Kasumi-1 (cell line): ENCODE results near the gene LIX1L.
A peak's percentile ranks its signal among the peaks of the same experiment; 100 is the strongest.
"Not testable (repeated sequence)": the region's sequence is repeated elsewhere in the genome, so short reads cannot be mapped to it uniquely, and the experiment has no call there.

Experiments
- DNase-seq, 2 experiments: peaks; one replicate each; lab custom pipeline; 2025; lab: John Stamatoyannopoulos, UW

LIX1L gene

DNA sequence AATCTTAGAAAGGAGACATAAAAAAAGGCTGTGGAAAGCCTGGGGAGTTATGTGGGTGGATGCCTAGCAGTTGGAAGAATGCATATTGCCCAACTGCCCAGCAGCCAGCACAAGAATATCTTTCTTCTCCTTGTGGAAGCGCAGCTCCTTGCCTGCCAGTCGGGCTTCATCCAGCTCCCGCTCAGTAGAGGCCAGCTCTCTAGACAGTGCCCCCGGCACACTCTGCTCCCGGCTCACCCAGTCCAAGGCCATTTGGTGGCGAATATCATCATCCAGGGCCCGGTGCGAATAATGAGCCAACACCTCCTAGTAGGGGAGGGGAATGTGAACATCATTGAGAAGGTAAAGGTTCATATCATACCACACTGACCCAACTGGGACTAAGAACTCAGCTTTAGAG lies 21.6 kb downstream of the LIX1L start:
- no peak for DNase-seq

DNA sequence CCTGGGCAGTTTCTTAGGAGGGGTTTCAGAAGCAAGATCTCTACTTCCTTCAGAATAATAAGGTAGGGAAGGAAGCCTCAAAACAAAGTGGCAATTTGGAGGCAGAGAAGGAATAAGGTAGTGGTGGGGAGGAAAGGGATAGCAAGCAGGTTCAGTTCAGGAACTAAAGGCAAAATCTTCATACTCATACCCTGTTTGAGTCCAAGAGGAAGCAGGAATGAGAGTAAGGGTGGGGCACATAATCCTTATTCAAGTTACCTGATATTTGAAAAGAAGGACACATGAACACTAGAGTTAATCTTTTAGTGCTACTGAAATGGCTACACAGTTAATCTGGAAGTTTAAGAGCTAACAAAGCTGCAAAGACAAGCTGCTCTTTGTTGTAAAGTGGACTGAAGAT lies 22.1 kb downstream of the LIX1L start:
- no peak for DNase-seq

DNA sequence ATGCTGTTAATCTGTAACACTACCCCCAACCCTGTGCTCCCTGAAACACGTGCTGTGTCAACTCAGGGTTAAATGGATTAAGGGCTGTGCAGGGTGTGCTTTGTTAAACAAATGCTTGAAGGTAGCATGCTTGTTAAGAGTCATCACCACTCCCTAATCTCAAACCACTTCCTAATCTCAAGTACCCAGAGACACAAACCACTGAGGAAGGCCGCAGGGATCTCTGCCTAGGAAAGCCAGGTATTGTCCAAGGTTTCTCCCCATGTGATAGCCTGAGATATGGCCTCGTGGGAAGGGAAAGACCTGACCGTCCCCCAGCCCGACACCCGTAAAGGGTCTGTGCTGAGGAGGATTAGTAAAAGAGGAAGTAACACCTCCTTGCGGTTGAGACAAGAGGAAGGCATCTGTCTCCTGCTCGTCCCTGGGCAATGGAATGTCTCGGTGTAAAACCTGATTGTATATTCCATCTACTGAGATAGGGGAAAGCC lies 25.3 kb downstream of the LIX1L start:
- peak; percentile 64 to 66 for DNase-seq

DNA sequence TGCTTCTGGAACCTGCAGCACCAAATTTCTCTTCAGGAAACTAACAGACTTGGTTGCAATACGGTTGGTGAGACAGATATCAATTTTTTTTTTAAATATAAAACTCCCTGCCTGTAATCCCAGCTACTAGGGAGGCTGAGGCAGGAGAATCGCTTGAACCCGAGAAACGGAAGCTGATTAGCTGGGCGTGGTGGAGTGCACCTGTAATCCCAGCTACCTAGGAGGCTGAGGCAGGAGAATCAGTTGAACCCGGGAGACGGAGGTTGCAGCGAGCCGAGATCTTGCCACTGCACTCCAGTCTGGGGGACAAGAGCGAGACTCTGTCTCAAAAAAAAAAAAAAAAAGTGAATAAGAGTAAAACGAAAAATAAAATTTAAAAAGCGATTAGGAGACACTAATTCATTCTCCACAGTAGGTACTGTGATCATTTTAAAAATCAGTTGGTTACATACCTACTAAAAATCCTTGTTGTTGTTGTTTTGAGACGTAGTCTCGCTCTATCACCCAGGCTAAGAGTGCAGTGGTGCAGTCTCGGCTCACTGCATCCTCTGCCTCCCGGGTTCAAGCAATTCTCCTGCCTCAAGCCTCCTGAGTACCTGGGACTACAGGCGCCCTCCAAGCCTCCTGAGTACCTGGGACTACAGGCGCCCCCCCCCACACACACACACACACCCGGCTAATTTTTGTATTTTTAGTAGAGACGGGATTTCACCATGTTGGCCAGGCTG lies 29.7 kb downstream of the LIX1L start:
- no peak for DNase-seq

DNA sequence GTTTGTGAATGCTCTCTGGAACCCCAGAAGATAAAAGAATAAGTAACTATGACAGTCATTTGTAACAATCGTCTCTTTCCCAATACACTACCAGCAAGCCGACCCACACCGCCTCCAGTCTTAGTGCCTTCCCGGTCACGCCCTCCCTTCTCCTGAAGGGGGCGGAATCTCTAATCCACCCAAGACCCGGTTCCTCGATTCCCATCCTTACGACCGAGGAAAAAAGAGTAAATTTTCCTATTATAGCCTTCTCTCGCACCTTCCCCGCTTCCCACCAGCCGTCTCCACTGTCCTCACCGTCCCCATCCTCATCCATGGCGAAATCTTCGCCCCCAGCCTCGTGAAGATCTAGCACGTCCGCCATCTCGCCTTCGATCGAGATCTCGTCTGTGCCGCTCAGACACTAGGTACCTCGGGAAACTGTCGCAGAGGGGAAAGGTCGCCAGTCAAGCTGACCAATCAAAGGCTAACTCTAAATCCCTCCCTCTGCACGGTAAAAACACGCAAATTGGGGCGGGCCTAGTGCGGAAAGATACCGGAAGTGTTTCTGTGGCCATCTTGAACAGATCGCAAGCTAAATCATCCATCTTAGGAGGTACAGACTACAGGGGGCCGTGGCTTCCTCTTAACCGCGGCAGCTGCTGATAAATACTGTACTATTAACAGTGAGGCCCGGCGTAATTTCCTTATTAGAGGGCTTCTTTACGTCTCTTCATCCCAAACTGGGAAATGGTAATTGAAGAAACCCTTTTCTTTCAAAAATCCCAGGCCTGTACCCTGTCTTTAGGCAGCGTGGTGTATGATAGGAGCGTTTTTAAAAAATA lies 30.5 kb downstream of the LIX1L start, which contains the start of gene RBM8A:
RBM8A (minus strand) TSS at position 422 of the 824 bp plus-strand sequence; CDS start at position 364, 58 bp downstream.
- DNase-seq = peak; percentile 99

DNA sequence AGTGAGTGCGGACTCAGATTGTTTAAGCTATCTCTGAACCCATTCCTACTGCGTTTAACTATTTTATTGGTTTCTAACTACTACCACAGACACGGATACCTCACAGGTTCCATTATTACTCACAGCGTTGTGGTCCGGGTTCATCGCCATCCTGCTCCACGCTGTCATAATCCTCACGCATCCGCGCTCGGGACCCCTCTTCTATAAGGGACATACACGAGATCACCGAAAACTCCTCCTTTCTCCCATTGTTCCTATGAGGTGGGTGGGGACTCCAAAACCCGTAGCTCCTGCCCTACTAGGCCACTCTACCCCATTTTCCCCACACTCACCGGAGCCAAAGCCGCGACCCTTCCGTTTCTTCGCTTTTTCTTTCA lies 31.1 kb downstream of the LIX1L start:
- no peak for DNase-seq

DNA sequence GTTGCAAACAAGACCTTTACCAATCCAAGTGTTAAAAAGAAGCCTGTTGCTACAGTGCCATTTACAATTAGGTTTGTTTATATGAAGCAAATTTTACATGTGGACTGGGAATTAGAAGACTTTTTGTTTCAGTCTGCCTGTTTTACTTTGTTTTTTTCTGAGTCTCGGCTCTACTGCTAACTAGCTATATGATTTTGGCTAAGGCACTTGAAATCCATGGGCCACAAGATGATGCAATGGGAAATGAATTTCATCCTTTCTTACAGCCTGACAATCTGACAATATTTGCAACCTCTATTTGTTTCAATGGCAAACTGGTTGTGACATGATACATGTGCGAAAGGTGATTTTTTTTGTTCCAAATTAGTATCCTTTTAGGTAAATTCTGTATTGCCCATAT lies 35.6 kb downstream of the LIX1L start:
- DNase-seq = no peak

DNA sequence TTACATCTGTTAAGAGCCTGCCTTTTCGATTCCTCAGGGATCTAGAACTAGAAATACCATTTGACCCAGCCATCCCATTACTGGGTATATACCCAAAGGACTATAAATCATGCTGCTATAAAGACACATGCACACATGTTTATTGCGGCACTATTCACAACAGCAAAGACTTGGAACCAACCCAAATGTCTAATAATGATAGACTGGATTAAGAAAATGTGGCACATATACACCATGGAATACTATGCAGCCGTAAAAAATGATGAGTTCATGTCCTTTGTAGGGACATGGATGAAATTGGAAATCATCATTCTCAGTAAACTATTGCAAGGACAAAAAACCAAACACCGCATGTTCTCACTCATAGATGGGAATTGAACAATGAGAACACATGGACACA lies 37.5 kb downstream of the LIX1L start:
- DNase-seq = not testable (repeated sequence)

DNA sequence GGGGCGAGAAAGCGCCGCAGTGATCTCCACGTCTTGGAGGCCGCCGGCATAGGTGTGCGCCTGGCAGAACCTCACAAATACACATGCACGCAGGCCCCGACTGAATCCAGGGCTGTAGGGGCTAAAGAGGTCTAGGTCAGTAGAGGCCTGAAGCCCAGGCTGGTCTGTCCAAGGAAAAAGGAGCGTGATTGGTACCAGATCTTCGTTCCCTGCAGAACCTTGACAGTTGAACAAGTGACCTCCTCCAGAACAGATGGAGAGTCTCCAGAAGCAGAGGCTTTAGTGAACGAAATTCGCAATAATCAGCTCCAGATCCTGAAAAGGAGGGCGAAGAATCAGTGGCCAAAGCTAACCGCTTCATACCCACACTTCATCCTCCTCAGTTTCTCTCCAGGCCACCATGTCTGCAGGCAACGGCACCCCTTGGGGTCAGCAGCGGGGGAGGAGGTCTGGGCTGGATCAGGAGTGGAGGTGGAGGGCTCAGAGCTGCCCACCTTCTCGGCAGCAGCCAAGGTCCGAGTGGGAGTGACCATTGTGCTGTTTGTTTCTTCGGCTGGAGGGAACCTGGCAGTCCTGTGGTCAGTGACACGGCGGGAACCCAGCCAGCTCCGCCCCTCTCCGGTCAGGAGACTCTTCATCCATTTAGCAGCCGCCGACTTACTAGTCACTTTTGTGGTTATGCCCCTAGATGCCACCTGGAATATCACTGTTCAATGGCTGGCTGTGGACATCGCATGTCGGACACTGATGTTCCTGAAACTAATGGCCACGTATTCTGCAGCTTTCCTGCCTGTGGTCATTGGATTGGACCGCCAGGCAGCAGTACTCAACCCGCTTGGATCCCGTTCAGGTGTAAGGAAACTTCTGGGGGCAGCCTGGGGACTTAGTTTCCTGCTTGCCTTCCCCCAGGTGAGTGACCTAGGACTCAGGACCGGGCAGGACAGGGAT lies 38.6 kb downstream of the LIX1L start:
- DNase-seq = no peak

DNA sequence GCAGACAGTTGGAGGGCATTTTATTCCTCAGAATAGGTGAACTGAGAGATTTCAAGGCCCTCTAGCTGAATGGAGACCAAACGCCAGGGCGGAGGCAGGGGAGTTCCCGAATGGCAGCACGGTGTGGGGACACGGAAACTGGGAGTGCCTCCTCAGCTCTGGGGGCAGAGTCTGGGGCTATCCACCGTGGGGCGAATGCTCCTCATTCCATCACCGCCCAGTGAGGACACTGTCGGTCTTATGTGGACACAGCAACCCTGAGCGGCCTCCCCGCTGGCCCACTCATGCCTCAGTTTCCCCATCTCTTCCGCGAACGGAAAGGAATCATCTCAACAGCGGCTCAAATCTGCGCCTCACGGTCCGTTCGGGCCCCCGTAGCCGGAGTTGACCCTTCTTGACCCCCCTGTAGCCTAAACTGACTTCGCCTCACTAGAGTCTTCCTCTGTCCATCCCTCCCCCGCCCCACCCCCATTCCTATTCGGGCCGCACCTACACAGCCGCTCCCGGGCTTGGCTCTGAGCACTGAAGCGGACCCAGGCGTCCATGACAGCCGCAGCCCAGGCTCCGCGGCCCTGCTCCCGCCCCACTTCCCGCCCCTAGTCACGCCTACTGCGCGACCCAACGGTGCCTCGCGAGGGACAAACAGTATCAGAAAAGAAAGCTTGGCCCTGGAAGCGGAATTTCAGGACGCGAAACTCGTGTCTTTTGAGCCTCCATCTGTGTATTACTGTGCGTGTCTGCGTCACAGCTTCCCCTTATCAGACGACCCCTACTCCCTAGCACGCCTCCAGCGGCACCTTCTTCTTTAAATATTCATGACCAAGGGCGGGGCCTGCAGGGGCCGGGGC lies 39.4 kb downstream of the LIX1L start, which contains the start of gene PEX11B:
PEX11B (minus strand) TSS at position 574 of the 848 bp plus-strand sequence; CDS start at position 545, 29 bp downstream.
- peak; percentile 89 to 91 for DNase-seq

DNA sequence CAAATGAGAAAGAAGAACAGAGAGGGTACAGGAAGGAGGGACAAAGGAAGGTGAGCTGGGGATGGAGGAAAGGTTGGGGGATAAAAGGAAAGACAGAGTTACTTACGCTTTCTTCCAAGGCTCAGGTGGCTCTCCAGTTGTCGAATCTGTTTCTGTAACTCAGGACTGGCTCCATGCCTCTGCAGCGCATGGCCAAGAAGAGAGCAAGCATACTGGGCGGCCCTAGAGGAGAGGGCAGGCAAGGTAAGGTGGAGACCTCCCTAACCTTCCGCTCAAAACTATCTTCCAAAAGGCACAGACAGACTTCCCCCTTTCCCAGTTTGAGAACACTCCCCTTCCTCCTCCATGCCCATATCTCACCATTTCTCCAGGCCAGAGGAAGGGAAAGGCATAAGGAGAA lies 40.2 kb downstream of the LIX1L start:
- no peak for DNase-seq

DNA sequence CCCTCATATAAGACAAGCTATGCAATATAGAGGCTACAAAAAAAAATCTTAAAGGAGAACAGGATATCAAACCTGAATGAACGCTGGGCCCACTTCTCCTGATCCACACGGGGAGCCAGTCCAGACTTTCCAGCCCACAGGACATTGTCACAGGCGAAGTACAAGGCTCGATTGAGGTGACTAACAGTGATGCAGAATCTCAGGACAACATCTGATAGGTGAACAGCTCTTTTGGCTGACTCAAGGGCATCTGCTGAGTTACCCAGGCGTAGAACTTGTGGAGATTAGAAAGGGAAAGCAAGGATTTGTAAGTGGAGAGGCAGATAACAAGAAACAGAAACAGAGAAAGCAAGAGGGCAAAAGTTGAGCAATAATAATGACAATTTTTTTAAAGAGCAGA lies 41.1 kb downstream of the LIX1L start:
- no peak for DNase-seq

DNA sequence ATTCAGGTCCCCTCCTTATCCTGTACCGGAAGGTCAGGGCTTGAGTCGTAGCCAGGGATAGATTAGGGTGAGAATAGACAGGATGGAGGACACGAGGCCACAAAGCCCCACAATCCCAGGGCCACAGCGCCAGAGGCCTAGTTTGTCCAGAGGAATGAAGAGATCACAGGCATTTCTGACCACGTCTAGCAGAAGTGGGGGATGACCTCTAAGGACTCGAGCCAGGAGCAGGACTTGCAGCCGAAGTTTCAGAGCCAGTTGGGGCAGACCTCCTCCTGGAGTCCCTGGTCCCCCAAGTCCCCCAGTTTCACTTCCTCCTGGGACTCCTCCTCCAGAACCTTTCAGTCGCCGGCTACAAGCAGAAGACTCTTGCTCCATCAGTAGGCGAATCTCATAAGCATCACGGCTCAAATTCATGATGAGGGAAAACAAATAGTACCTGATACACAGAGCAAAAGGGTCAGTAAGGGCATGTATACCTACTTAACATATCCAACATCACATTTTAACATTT lies 45.6 kb downstream of the LIX1L start:
- DNase-seq = no peak

DNA sequence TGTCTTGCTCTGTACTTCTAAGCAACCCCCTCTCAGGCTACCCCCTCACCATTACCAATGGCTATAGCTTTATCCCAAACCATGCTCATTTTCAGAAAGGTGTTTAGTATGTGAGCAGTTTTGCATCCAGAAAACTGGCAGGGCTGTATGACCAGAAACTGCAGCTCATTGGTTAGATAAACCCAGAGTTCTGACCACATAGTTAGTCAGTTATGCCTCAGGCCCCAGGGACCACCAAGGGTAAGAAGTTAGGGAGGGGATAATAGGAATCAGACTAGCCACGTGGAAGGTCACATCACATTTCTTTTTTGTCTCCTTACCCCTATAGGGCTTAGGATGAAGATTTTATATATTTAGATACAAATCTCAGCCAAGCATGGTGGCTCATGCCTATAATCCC lies 49.2 kb downstream of the LIX1L start:
- DNase-seq = no peak

DNA sequence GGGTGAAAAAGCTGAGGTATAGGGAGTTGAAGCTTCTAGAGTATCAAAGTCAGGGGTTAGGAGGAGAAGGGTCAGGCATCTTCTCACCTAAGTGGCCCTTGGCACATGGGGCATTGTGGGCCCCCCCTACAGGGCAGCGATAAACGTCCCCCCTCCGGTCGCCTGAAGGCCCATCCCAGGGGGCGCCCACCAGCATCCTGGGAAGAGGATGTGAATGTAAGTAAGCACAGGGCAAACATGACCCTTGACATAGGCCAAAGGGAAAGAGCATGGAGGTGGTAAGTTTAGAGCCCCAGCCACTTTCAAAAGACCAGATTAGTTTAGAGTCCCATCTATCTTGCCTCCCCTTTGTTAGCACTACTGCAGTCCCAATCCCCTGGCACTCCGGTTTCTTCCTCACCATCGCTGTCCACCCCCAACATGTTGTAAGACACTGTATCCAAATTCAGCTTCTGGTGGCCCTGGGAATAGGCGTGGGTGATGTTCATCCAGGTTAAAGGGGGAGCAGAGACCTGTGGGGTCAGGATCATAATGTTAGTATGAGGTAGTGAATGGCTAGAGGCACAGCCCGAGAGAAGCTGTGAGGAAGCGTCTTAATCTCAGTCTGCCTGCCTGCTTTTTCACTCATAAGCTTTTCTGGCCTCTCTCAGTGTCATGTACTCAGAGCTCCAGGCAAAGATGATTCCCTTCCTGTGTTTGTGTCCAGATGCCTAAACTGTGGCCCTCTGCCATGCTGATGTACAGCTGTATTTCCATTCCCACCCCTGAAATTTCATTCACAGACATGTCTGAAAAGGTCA lies 50.7 kb downstream of the LIX1L start:
- no peak for DNase-seq

DNA sequence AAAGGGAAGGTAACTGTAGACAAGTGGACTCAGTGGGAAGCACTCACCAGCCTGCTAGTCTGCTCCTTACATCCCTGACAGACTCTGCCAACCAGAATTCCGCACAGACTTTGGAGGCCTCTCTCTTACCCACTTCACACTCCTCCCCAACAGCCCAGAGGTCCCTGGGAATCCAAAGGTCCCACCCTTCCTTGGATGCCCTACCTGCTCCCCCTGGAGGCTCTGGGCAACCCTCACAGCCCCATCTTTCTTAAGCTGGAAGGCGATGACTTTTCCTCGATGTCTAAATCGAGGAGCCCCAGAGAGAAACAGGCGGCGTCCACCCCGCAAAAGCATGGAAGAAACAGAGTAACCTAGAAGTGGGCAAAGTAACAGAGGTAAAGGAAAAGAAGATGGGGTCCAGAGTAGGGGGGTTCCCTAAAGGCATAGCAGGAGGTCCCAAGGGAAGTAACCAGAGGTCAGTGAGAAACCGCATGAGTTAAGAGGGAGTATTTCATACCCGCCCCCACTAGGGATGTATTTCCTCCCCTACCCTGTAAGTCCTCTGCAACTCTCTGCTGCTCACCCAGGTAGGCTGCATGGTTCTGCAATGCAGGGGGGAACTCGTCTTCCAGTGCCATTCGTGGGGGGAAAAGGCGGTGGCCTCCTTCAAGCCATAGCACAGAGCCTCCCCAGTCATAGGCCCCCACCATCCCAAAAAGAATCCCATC lies 56.4 kb downstream of the LIX1L start:
- DNase-seq = no peak

DNA sequence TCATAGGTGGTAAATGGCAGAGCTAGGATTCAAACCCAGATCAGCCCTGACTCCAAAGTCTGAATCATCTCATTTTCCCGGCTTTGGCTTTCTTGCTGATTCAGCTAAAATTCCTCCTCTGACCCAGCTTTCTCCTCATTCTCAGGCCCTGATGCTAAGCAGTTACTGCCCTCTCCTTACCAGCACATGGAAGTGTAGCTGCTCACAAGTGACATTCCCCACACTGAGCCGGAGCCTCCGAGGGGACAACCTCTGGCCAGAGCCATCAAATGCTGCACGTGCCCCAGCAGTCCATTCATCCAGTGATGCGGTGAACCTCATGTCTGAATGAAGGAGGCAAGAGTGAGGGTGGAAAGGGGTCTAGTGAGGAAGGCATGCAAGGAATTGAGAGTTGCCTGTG lies 59.1 kb downstream of the LIX1L start:
- DNase-seq = no peak

DNA sequence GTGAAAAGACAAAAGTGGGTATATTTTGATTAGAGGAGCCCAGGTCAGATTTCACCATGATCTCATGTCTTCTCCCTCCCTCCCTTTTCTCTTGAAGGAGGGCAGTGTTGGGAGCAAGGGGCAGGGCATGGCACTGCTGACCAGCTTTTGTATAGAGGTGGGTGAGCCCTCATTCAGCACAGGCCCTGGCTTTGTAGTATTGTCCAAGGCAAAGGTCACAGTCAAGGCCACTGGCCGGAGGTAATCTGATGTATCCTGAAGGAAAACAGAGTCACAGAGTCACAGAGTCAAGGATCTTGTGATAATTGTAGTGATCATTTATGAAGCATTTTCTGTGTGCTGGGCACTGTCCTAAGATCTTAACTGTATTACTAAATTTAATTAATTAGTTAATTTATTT lies 59.8 kb downstream of the LIX1L start:
- no peak for DNase-seq

DNA sequence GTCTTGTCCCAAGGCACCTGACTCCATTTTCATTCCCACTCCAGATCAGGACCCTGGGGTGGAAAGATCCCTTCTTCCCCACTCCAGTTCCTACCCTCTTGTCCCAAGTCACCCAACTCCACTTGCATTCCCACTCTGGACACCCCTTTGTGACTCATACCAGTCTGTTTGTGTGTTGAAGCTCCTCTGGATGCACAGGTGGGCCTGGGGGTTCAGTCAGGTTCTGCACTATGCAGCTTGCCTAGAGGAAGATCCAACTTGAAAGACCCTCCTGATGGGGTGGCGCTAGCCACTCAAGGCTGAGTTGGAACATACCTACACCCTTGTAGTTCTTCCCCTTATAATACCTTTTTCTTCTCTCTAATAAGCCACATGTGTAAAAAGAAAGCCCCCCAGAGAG lies 62.3 kb downstream of the LIX1L start:
- no peak for DNase-seq
